Ovary (tissue), 9 donors: ENCODE measurements around the gene TNFSF12. TPM values are rescaled to one million over a fixed set of nuclear protein-coding genes. Genes with fewer than 3 reads are reported as not detected.

Experiments
- DNase-seq, 5 donors: peaks; one replicate each; pipeline ENCODE4 v3.0.0-alpha.2; 2019 to 2020
- H3K27ac ChIP-seq, 2 donors: fragments of 200-600 bp; one replicate each; pipeline versions ENCODE4 v1.5.1 to v1.8.0; 2019 to 2022
- H3K27me3 ChIP-seq: fragments of 200-600 bp; one replicate; pipeline ENCODE4 v1.8.0; 2022
- H3K36me3 ChIP-seq: fragments of 200-600 bp; sonication (generic); one replicate; pipeline ENCODE4 v1.5.1; 2019
- H3K4me1 ChIP-seq: one replicate; pipeline ENCODE4 v1.8.1; 2013; ENCODE audit warnings: mild to moderate bottlenecking, moderate library complexity; ENCODE audit not compliant: insufficient read depth
- H3K4me3 ChIP-seq: fragments of 200-600 bp; sonication (generic); one replicate; pipeline ENCODE4 v1.5.1; 2017
- H3K9me3 ChIP-seq, 2 donors: fragments of 200-600 bp in 1 of 2; sonication (generic) in 1 of 2; one replicate each; pipeline versions ENCODE4 v1.5.1 to v1.8.1; 2013 to 2019; ENCODE audit warnings: mild to moderate bottlenecking in 1 of 2, moderate library complexity in 1 of 2
- EP300 ChIP-seq: sonication (generic); formaldehyde crosslinking; IDR thresholded peaks from one replicate; pipeline ENCODE4 v1.6.1; 2017; ENCODE audit warnings: antibody characterized with exemption
- POLR2A ChIP-seq: fragments of 450-650 bp; IDR thresholded peaks from one replicate; pipeline ENCODE4 v1.6.1; 2017; ENCODE audit warnings: antibody characterized with exemption, mild to moderate bottlenecking, moderate library complexity
- WGBS, 3 donors: extraction: QIAGEN DNeasy Blood & Tissue Kit in 1 of 3; methylation state at CpG; one replicate each; pipeline versions ENCODE4 v1.1.5 to v1.1.7; 2013 to 2017; 5-methylcytosine and 5-hydroxymethylcytosine counted together
- intact Hi-C, 4 donors: fragments of 100-400 bp; cut with DNase I; formaldehyde crosslinking; loops; one replicate each; pipeline versions ENCODE4 v1.11.0 to v1.15.1; 2022 to 2023
- polyA plus RNA-seq, 2 donors: library from polyadenylated mRNA; stranded (reverse); fragments of 200-250 nt in 1 of 2; fragments of 350-450 nt in 1 of 2; fragmentation: Illumina TruSeq in 1 of 2; extraction: RNeasy Lipid Tissue Mini Kit (QIAGEN cat#74804) in 1 of 2; gene quantifications; one replicate each; pipeline ENCODE4 v1.2.3, GENCODE V29; 2013 to 2014
- total RNA-seq, 7 donors: library from RNA; depleted of rRNA in 2 of 7; stranded (reverse); fragments of >200 nt in 2 of 7; fragmentation: NEBNext Ultra II Directional in 3 of 7; extraction: Animal tissue kit (Norgen Biotek cat#: 25700) in 3 of 7; gene quantifications; one replicate each; pipeline versions ENCODE4 v1.1.0 to v1.2.4, GENCODE V29; 2016 to 2023
- TF ChIP-seq, protein P1 (sequence below), 3 donors: fragments of 450-650 bp in 2 of 3; fragments of 200-600 bp in 1 of 3; IDR thresholded peaks; one replicate each; pipeline versions ENCODE4 v1.5.1 to v1.8.0; 2016 to 2022; ENCODE audit warnings: antibody characterized with exemption in 3 of 3, mild to moderate bottlenecking in 1 of 3
- donor health status: DM: no; HTN: no; CAD: no; lungs with moderate emphysema.
- donor health status: DM: no; HTN: no; CAD: no.
- donor health status: Bipolar disorder and iron deficiency.
- donor health status: DM: yes; HTN: yes; CAD: no.
- donor health status: DM: no; HTN: no; CAD: no.
- donor health status: DM: yes; HTN: yes; CAD: no.

TNFSF12 gene
- total and polyA plus RNA-seq, 9 donors = 26.6 to 78.3 (median 59.6) TPM

DNA sequence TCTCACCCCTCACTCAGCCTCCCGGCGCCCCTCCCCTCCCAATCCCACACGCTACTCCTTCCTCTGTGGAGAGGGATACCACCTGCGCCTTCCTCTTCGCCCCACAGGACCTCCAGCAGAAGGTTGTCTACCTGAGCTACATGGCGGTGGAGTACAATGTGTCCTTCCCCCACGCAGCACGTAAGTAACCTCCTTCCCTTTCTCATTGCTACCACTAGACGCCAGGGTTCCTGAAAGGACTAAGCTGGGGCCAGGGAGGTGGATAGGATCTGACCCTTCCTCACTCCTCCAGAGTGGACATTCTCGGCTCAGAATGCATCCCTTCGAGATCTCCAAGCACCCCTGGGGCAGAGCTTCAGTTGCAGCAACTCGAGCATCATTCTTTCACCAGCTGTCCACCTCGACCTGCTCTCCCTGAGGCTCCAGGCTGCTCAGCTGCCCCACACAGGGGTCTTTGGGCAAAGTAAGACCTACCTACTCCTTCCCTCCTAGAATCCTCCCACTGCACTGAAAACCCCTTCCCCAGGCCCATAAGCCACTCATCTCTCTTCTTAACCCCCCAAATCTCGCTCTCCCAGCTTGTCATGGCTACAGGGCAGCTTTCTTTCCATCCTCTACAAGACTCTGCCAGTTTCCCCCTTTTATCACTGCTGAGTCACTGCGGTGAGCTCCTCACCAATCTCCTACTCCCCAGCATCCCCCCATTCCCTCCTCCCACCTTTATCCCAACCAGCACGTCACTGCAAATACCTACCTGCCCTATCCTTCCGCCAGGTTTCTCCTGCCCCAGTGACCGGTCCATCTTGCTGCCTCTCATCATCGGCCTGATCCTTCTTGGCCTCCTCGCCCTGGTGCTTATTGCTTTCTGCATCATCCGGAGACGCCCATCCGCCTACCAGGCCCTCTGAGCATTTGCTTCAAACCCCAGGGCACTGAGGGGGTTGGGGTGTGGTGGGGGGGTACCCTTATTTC is 32.0 kb downstream of the TNFSF12 start:
- no peaks in the 10 kb centered on the region for H3K27me3 ChIP-seq
- peak in 1 of 5 donors; percentile 27 for DNase-seq
- intact Hi-C loops = no loop called here
- H3K36me3 ChIP-seq = no peaks in the 10 kb centered on the region
- peaks cover 18% of the 10 kb centered on the region for H3K4me1 ChIP-seq
- TF ChIP-seq, protein P1, sequence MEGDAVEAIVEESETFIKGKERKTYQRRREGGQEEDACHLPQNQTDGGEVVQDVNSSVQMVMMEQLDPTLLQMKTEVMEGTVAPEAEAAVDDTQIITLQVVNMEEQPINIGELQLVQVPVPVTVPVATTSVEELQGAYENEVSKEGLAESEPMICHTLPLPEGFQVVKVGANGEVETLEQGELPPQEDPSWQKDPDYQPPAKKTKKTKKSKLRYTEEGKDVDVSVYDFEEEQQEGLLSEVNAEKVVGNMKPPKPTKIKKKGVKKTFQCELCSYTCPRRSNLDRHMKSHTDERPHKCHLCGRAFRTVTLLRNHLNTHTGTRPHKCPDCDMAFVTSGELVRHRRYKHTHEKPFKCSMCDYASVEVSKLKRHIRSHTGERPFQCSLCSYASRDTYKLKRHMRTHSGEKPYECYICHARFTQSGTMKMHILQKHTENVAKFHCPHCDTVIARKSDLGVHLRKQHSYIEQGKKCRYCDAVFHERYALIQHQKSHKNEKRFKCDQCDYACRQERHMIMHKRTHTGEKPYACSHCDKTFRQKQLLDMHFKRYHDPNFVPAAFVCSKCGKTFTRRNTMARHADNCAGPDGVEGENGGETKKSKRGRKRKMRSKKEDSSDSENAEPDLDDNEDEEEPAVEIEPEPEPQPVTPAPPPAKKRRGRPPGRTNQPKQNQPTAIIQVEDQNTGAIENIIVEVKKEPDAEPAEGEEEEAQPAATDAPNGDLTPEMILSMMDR (IDR thresholded peaks at IDR 0.05) = no peak
- TF ChIP-seq EP300 (no peak), POLR2A (no peak)
- H3K4me3 ChIP-seq = no peak overlapping the region
- peak overlapping the region in 1 of 2 donors; percentile 7 for H3K27ac ChIP-seq
- H3K9me3 ChIP-seq = no peaks in the 10 kb centered on the region
- WGBS, 3 donors = 66 to 69% (median 68%) methylated on average over 23 of the region's 23 CpGs

GRCh38 chr17:7582396-7583252 is 33.8 kb downstream of the TNFSF12 start:
- intact Hi-C loops = no loop called here
- peak overlapping the region; percentile 77 for H3K4me3 ChIP-seq

DNA sequence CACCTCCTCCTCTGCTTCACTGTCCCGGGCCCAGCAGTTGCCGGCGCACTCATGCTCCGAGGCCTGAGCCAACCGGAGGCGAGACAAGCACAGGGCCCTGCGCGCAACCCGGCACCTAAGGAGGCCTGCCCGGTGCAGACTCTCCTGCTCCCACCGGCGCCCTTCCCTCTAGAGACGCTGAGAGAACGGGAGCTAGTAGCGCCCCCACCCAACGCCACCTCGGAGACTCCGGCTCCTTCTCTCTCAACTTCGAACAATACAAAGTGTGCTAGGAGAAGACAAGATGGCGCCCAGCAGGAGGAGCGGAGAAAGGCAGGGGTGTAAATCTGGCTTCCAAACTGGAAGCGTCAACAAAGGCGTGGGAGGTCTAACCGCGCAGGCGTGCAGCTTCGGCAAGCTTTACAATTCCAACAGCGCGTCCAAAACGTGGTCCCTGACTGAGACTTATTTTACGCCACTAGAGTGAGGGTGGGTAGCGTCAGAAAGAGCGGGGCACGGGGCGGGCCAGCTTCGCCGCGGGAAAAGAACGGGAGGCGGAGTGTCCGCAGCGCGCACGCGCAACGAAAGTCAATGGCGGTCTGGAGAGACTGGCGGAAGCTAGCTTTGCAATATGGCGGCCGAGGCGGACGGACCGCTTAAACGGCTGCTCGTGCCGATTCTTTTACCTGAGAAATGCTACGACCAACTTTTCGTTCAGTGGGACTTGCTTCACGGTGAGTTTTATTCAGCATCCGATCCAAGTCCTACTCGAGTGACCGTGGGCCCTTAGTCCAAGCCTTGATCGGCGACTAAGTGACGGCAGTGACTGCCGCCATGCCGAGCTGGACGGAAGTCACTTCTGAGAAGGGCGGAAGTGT is 34.6 kb downstream of the TNFSF12 start, which contains the start of gene MPDU1:
Gene MPDU1, plus strand, starts transcription at position 600 of the 857 bp plus-strand sequence. Its CDS starts 11 bp downstream, at position 611.
- WGBS, 3 donors = 10 to 13% (median 11%) methylated on average over 67 to 69 of the region's 69 CpGs
- intact Hi-C loops = no loop called here
- Histone ChIP-seq H3K9me3 (no peaks in the 10 kb centered on the region), H3K4me1 (peaks cover 21% of the 10 kb centered on the region), H3K36me3 (no peaks in the 10 kb centered on the region), H3K27me3 (no peaks in the 10 kb centered on the region), H3K27ac (peak within 1 kb of the TSS; percentile 83 to 93), H3K4me3 (peak within 1 kb of the TSS; percentile 77)
- peak; percentile 97 to 99 (median 98) for DNase-seq
- TF ChIP-seq POLR2A (peak; percentile 35), EP300 (no peak)
- TF ChIP-seq, protein P1 (IDR thresholded peaks at IDR 0.05) = peak in 1 of 3 donors; percentile 3

More at GRCh38 chr17:7582396-7583252, 33.8 kb downstream of the TNFSF12 start:
- DNase-seq = peak in 4 of 5 donors; percentile 56 to 77 (median 74)
- WGBS, 3 donors = 67 to 76% (median 75%) methylated on average over 33 to 36 of the region's 36 CpGs
- Histone ChIP-seq H3K27me3 (no peaks in the 10 kb centered on the region), H3K36me3 (no peaks in the 10 kb centered on the region), H3K27ac (peak overlapping the region; percentile 83 to 93), H3K4me1 (peaks cover 18% of the 10 kb centered on the region), H3K9me3 (no peaks in the 10 kb centered on the region)
- TF ChIP-seq, protein P1 (IDR thresholded peaks at IDR 0.05) = no peak
